Stimulated activated CD8-positive, alpha-beta memory T cell treated with anti-CD3 and anti-CD28 coated beads, Interleukin-7, amount 100 ng/mL, for 4 hours (primary cell): ENCODE results near the gene PIAS1.
A peak's percentile ranks its signal among the peaks of the same experiment; 100 is the strongest.
"Not testable (repeated sequence)": the region's sequence is repeated elsewhere in the genome, so short reads cannot be mapped to it uniquely, and the experiment has no call there.

Experiments
- DNase-seq, 2 donors: peaks; one replicate each; pipeline ENCODE4 v3.0.0-alpha.2; 2020; ENCODE audit warnings: low read depth in 2 of 2

The PIAS1 gene

DNA sequence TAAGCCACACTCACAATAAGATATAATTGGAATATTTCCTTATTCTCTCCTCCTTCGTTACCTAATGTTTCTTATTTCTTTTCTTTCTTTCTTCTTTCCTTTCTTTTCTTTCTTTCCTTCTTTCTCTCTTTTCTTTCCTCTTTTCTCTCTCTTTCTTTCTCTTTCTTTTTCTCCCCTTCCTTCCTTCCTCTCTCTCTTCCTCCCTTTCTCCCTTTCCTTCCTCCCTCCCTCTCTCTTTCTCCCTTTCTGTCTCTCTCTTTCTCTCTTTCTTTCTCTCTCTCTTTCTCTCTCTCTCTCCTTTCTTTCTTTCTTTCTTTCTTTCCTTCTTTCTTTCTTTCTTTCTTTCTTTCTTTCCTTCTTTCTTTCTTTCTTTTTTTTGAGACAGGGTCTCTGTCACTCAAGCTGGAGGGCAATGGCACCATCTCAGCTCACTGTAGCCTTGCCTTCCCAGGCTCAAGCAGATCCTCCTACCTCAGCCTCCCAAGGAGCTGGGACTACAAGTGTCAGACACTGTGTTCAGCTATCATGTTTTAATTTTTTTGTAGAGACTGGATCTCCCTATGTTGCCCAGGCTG lies 19.3 kb upstream of the PIAS1 start:
- DNase-seq: no peak

- DNase-seq: no peak
These were observed 15.9 kb upstream of the PIAS1 start for GRCh38 chr15:68038246-68038645.

DNA sequence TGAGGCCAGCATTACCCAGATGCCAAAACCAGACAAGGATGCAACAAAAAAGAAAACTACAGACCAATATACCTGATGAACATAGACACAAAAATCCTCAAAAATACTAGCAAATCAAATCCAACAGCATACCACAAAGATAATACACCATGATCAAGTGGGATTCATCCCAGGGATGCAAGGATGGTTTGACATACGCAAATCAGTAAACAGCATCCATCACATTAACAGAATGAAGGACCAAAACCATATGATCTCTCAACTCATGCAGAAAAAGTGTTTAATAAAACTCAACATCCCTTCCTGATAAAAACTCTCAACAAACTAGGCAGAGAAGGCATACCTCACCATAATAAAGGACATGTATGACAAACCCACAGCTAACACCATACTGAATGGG lies 14.0 kb upstream of the PIAS1 start:
- no peak for DNase-seq

DNA sequence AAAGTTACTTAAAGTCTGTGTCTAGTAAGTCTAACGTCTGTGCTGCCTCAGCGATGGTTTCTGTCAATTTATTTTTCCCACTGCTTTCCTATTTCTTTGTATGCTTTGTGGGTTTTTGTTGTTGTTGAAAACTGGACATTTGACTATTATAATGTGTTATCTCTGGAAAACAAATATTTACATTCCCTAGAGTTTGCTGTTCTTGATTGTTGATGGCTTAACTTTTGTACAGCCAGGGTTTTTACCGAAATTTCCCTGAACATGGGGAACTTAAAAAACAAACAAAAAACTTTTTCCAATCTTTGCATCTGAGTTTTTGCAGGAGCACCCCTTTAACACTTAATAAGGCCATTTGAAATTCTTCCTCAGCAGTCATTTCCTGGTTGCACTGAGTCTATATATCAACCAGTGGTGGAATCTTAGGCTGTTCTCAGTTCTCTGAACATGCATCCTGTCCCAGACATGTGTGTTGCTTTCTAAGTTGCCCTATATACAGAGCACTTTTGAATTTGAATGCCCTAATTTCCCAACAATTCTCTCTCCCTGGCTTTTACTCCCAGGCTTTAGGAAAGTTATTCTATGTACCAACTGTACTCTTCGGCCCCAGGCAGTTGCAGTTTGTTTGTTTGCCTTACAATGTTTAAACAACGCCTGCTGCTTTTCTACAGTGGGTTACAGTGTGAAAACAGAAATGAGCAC lies 11.8 kb upstream of the PIAS1 start:
- DNase-seq: no peak

- DNase-seq: no peak
These were observed 11.3 kb upstream of the PIAS1 start for GRCh38 chr15:68042855-68043222.

GRCh38 chr15:68045289-68046265 lies 8.5 kb upstream of the PIAS1 start:
- no peak for DNase-seq

DNA sequence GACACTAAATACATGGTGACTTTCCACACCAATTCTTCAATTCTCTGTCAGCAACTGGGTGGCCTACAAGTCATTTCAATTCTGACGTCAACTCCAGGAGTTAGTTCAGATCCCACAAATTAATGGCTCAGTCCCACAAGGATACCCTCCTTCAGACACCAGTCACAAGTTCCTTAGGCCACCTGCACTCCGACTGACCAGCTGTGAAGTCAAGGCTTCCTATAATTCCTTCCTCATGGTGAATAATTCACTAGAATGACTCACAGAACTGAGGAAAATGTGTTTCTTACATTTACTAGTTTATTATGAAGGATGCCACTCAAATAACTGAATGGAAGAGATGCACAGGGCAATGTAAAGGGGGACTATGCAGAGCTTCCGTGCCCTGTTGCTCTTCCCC lies 6.3 kb upstream of the PIAS1 start:
- DNase-seq: no peak

DNA sequence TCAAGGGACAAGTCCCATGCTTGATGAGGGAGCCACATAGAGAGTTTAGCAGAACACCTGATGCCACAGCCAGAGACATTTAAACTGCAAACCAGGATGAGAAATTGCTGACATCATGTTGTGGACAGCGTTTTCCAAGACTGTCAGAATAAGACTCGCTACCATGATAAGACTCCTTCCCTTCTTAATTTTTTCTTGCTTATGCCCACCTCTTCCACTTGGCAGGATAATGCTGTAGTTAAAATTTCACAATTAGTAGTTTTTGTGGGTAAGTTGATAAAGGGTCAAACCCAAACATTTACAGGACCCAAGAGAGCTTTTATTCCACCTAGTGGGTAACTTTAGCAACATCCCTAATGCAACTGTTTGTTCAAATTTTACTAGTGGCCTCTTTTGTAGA lies 3.0 kb upstream of the PIAS1 start:
- DNase-seq: no peak

DNA sequence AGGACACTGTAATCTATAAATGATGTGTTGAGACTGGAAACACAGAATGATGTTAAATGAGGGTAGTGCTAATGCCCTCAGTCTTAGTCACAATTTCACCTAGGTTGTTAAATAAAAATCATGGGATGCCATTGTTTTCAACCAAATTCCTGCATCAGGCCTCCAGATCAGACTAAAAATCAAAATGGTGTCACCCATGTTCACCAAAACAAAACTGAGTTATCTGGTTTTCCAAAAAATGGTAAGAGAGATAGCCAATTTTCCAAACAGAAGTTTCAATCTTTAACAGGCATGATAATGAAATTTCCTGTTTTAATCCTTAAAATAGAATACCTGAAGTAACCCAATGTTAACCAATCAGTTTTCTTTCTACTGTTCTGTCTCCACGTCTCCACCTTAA lies 2.2 kb upstream of the PIAS1 start:
- DNase-seq: no peak

DNA sequence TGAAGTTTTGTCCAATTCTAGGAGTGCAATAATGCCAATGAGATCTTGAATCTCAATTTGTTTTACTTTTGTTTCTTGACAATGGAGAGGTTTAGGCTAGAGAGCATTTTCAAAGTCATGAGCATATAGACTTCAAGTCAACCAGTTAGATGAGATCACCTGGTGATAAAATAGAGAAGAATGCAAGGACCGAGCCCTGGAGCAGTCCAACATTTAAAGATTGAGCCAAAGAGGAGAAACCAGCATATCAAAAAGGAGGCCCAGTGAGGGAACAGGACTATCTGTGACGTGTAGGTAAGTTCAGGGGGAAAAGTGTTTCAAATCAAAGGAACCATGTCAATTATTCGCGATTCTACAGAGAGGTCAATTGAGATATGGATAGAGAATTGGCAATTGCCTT lies 1.7 kb upstream of the PIAS1 start:
- DNase-seq: no peak

- DNase-seq: no peak
These were observed 1.1 kb upstream of the PIAS1 start for GRCh38 chr15:68053001-68053400.

DNA sequence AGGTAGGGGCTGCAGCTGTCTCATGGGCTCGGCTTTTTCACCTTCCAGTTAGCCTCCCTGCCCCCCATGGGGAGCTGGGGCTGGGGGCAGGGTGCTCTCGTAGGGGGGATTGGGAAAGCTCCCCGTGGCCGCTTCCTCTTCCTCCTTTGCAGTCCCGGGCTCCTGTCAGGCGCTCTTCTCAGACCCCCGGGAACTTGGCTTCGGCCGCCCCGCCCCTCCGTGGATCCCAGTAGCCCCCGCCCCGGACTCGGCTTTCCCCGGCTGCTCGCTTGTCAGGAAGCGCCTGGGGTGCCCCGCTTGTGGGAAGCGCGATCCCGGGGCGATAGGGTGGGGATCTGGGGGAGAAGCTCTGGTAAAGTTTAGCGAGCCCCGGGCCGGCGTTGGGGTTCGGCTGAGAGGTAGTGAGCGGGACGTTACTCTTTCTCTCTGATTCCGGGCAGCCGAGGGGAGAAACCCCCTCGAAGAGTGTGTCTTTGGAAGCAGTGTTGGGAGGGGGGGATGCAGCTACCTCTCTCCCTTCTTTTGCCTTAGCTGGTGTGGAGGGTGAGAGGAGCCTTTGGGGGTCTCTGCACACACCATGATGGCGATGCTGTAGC lies 611 bp downstream of the PIAS1 start:
- peak; percentile 2 to 24 for DNase-seq

GRCh38 chr15:68055224-68055705 lies 1.1 kb downstream of the PIAS1 start:
- peak; percentile 34 to 58 for DNase-seq

DNA sequence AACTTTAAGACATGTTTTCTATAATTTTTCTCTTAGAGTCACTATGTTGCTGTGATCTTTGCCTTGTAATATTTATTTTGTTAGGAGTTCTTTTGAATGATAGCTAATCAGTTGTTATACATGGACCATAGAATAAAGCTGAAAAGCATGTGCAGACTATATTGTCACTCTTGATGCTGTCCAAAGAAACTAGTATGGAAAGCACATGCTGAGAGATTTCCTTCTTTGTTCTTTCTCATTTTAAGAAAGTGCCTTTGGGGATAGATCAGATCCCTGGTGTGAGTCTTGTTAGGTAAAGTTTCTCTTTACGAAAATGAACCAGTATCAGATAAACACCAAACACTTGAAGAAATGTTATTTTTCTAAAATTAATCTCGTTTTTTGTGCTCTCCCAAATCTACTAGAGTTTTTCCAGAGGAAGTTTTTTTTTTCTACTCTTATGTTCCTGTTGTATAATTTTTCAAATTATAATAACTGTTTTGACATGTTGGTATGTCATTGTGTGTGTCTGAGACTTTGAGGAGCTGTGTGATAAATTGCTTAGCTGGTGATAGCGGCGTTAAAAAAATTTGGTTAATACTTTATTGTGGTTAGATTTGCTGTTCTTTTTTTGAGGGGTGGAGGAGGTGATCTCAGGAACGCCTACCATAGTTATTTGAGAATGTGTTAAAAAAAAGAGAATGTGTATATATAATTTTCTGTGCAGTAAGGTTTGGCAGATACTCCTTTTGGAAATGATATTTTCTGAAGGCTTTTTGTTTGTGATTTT lies 2.2 kb downstream of the PIAS1 start:
- no peak for DNase-seq

DNA sequence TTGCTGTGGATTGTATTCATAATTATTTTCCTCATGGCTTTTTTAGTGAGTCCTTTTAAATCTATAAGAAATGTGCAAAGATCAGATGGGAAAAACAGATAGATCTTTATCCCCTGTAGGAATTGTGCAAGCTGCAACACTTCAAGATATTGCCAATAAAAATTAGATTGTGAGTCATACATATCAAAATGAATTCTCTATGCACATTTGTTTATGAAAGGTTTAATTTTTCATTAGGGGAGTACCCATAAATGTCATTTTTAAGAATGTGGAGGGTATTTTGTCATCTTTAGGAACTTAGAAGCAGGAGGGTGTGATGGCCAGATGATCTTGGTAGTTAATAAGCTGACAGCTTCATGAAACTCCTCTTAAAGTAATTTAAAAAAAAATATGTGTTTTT lies 2.9 kb downstream of the PIAS1 start:
- no peak for DNase-seq

- no peak for DNase-seq
These were observed 3.6 kb downstream of the PIAS1 start for GRCh38 chr15:68057758-68058157.

GRCh38 chr15:68058970-68059369 lies 4.9 kb downstream of the PIAS1 start:
- not testable (repeated sequence) for DNase-seq

DNA sequence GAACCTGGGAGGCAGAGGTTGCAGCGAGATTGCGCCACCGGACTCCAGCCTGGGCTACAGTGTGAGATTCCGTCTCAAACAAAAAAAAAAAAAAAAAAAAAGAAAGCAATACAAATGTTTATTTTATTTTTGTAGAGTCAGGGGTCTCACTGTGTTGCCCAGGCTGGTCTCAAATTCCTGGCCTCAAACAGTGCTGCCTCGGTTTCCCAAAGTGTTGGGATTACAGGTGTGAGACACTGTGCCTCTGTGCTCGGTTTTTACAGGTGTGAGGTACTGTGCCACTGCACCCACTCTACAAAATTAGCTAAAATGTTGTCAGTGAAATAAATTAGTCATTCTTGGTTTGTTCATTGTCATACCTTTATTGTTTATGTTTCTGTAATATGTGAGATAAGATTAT lies 5.5 kb downstream of the PIAS1 start:
- DNase-seq: no peak

DNA sequence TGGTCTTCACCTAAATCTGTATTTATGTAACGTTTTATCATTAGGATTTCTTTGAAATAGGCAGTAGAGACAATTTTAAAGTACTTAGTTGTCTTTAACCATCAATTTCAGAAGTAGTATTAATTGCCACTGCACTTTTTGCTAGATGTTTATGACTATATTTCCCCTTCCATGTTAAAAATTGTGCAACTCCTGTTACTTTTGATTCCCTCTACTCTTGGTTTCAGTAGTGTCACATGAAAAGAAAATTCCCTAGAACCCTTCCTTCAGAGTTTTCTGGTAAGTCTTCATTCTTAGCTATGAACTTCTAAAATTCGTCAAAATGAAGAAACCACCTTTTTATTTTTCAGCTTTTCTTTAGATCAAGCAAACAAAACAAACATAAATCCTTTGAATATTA lies 7.1 kb downstream of the PIAS1 start:
- no peak for DNase-seq

DNA sequence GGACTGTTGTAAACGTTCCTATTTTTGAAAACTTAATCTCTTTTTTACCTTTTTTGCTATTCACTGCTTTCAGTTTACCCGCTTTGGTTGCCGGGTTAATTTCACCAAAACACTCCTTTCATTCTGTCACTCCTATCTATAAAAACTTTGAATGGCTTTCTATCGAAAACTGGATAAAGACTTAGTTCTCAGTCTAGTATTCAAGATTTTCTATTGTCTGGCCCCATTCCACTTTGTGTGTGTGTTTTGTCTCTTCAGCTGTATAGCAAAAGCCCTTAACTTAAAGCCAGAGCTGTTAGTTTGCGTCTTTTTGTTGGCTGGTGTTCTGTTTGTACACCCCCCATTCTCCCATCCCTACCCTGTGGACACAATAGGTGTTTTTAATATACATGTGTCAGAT lies 7.5 kb downstream of the PIAS1 start:
- DNase-seq: no peak

GRCh38 chr15:68062214-68062613 lies 8.1 kb downstream of the PIAS1 start:
- DNase-seq: no peak
